Gastrocnemius medialis (tissue), 4 donors: ENCODE data around the gene OTOG. TPM values are rescaled to one million over a fixed set of nuclear protein-coding genes. Genes with fewer than 3 reads are reported as not detected.

Source experiments
- ATAC-seq, 2 donors: fragments of 150-250 bp; one replicate each; pipeline ENCODE4 v1.9.1; 2016
- DNase-seq, 2 donors: peaks; one replicate each; pipeline ENCODE4 v3.0.0-alpha.2; 2019
- H3K27ac ChIP-seq, 4 donors: fragments of 200-600 bp; sonication (generic); 1 replicate in 1 of 4; 2 replicates in 3 of 4; pipeline ENCODE4 v1.5.1; 2016 to 2018; ENCODE audit warnings: mild to moderate bottlenecking in 2 of 4, moderate library complexity in 1 of 4
- H3K27me3 ChIP-seq, 3 donors: fragments of 200-600 bp; sonication (generic) in 2 of 3; 1 replicate in 1 of 3; 2 replicates in 2 of 3; pipeline versions ENCODE4 v1.5.1 to v1.6.0; 2016 to 2019; ENCODE audit warnings: mild to moderate bottlenecking in 1 of 3, moderate library complexity in 1 of 3
- H3K36me3 ChIP-seq, 2 donors: fragments of 200-600 bp; sonication (generic) in 1 of 2; one replicate each; pipeline ENCODE4 v1.5.1; 2017 to 2018
- H3K4me1 ChIP-seq, 2 donors: fragments of 200-600 bp; sonication (generic) in 1 of 2; one replicate each; pipeline ENCODE4 v1.5.1; 2016 to 2017; ENCODE audit warnings: mild to moderate bottlenecking in 2 of 2
- H3K4me3 ChIP-seq, 4 donors: fragments of 200-600 bp; sonication (generic) in 3 of 4; 1 replicate in 1 of 4; 2 replicates in 3 of 4; pipeline ENCODE4 v1.5.1; 2016 to 2019; ENCODE audit warnings: mild to moderate bottlenecking in 2 of 4
- H3K9me3 ChIP-seq, 3 donors: fragments of 200-600 bp; sonication (generic) in 2 of 3; 1 replicate in 1 of 3; 2 replicates in 2 of 3; pipeline ENCODE4 v1.5.1; 2016 to 2019
- POLR2A ChIP-seq, 2 donors: fragments of 450-650 bp; IDR thresholded peaks; one replicate each; pipeline ENCODE4 v1.6.1; 2017; ENCODE audit warnings: antibody characterized with exemption in 2 of 2, mild to moderate bottlenecking in 2 of 2, moderate library complexity in 2 of 2
- in situ Hi-C, 4 donors: fragments of 200-750 bp; cut with MboI; loops; one replicate each; pipeline versions ENCODE4 v1.15.0 to v1.8.0; 2017; ENCODE audit warnings: low sequenced_read_pairs in 4 of 4
- intact Hi-C: fragments of 100-400 bp; cut with DNase I; formaldehyde crosslinking; loops from one replicate; pipeline ENCODE4 v1.15.1; 2023; ENCODE audit warnings: low total_unique reads
- total RNA-seq, 4 donors: library from RNA; depleted of rRNA; stranded (reverse); fragments of >200 nt; gene quantifications; one replicate each; pipeline versions ENCODE4 v1.1.0 to v1.2.3, GENCODE V29; 2016
- TF ChIP-seq, protein P1 (sequence below), 5 experiments: fragments of 450-650 bp in 3 of 5; fragments of 200-600 bp in 2 of 5; sonication (generic) in 2 of 5; IDR thresholded peaks in 4 of 5; conservative IDR thresholded peaks in 1 of 5; 1 replicate in 4 of 5; 2 replicates in 1 of 5; pipeline ENCODE4 v1.5.1; 2016 to 2019; ENCODE audit warnings: antibody characterized with exemption in 5 of 5, mild to moderate bottlenecking in 3 of 5, moderate library complexity in 3 of 5

Gene OTOG
- total RNA-seq, 4 donors from 2014 or later: not detected

DNA sequence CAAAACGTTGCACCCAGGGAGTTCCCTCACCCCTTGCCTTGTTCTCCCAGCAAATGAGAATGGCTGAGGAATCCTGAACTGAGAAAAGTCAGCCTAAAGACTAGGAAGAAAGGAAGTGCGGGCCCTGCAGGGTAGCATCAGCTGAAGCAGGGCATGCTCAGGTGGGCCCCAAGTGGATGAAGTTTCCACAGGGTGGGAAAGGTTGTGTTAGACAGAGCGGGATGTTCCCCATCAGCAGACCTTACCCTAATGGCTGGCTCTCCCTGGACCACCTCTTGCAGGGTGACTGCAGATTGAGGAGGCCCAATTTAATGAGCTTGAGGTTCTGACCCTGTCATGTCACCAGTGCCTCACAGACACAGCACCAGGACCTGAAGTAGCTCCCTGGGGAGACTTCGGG, 90.8 kb downstream of the OTOG start:
- H3K4me1 ChIP-seq: no peaks in the 10 kb centered on the region
- intact Hi-C loops: no loop called here
- no peaks in the 10 kb centered on the region for H3K9me3 ChIP-seq
- no peaks in the 10 kb centered on the region for H3K27me3 ChIP-seq
- H3K36me3 ChIP-seq: no peaks in the 10 kb centered on the region
- no peak for TF ChIP-seq POLR2A (IDR thresholded peaks at IDR 0.05)
- TF ChIP-seq, protein P1, sequence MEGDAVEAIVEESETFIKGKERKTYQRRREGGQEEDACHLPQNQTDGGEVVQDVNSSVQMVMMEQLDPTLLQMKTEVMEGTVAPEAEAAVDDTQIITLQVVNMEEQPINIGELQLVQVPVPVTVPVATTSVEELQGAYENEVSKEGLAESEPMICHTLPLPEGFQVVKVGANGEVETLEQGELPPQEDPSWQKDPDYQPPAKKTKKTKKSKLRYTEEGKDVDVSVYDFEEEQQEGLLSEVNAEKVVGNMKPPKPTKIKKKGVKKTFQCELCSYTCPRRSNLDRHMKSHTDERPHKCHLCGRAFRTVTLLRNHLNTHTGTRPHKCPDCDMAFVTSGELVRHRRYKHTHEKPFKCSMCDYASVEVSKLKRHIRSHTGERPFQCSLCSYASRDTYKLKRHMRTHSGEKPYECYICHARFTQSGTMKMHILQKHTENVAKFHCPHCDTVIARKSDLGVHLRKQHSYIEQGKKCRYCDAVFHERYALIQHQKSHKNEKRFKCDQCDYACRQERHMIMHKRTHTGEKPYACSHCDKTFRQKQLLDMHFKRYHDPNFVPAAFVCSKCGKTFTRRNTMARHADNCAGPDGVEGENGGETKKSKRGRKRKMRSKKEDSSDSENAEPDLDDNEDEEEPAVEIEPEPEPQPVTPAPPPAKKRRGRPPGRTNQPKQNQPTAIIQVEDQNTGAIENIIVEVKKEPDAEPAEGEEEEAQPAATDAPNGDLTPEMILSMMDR (IDR thresholded peaks at IDR 0.05 in 4 of 5, conservative IDR thresholded peaks at IDR 0.05 in 1 of 5): no peak
- no peak overlapping the region for H3K27ac ChIP-seq
- no peak overlapping the region for H3K4me3 ChIP-seq
- DNase-seq (no peak), ATAC-seq (no peak)
- in situ Hi-C loops: loop anchor here in 1 of 4 donors (10.0 kb wide), 1 partner anchor 87 kb away; no protein-coding TSS in a partner anchor

DNA sequence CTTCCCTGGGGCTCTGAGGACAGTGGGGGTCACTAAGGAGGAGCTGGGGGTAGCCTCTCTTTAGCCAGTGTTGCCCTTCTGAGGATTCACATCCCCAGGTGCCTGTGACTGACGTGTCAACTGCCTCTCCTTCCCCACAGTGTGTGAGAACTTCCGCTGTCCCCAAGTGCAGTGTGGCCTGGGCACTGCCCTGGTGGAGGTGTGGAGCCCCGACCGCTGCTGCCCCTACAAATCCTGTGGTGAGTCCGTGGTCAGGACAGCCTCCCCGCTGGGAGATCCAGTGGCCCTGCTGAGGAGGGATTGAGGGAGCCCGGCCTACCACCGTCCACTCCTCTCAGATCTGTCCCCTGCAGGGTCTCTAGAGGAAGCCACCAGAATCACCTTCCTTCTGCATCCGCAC, 91.3 kb downstream of the OTOG start:
- ATAC-seq (no peak), DNase-seq (no peak)
- in situ Hi-C loops: loop anchor here in 1 of 4 donors (10.0 kb wide), 1 partner anchor 86 kb away; no protein-coding TSS in a partner anchor
- TF ChIP-seq, protein P1 (IDR thresholded peaks at IDR 0.05 in 4 of 5, conservative IDR thresholded peaks at IDR 0.05 in 1 of 5): no peak
- H3K4me1 ChIP-seq: no peaks in the 10 kb centered on the region
- no peak overlapping the region for H3K27ac ChIP-seq
- no peaks in the 10 kb centered on the region for H3K36me3 ChIP-seq
- H3K27me3 ChIP-seq: no peaks in the 10 kb centered on the region
- intact Hi-C loops: no loop called here
- H3K4me3 ChIP-seq: no peak overlapping the region
- H3K9me3 ChIP-seq: no peaks in the 10 kb centered on the region

DNA sequence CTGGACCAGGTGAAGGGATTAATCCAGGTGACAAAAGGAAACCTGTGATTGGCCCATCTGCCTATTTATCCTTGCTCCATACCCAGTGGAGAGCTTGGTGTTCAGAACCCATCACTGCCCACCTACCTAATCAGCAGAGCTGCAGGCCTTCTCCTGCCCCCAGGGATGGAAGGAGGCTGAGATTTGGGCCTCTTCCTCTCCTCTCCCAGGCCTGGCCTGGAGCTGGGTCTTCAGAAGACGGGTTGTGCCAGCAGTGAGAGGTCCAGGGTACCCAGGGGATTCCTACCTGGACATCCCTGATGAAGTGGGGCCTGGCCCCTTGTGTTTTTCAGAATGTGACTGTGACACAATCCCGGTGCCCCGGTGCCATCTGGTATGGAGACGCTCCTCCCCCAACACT, 92.0 kb downstream of the OTOG start:
- TF ChIP-seq POLR2A (IDR thresholded peaks at IDR 0.05): no peak
- TF ChIP-seq, protein P1 (IDR thresholded peaks at IDR 0.05 in 4 of 5, conservative IDR thresholded peaks at IDR 0.05 in 1 of 5): no peak
- no peak overlapping the region for H3K4me3 ChIP-seq
- no peaks in the 10 kb centered on the region for H3K36me3 ChIP-seq
- DNase-seq (no peak), ATAC-seq (no peak)
- no peak overlapping the region for H3K27ac ChIP-seq
- intact Hi-C loops: no loop called here
- in situ Hi-C loops: loop anchor here in 1 of 4 donors (10.0 kb wide), 1 partner anchor 86 kb away; no protein-coding TSS in a partner anchor
- H3K4me1 ChIP-seq: no peaks in the 10 kb centered on the region
- no peaks in the 10 kb centered on the region for H3K27me3 ChIP-seq
- H3K9me3 ChIP-seq: no peaks in the 10 kb centered on the region

DNA sequence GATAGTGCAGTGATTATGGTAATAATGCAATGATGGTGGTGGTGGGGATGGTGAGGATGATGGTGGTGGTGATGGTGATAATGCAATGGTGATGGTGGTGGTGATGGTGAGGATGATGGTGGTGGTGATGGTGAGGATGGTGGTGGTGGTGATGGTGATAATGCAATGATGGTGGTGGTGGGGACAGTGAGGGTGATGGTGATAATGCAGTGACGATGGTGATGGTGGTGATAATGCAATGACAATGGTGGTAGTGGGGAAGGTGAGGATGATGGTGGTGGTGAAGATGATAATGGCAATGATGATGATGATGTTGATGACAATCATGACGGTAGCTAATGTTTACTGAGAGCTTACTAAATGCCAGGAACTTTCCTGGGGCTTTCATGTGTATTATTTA, 92.7 kb downstream of the OTOG start:
- TF ChIP-seq, protein P1 (IDR thresholded peaks at IDR 0.05 in 4 of 5, conservative IDR thresholded peaks at IDR 0.05 in 1 of 5): no peak
- no peak for TF ChIP-seq POLR2A (IDR thresholded peaks at IDR 0.05)
- DNase-seq: no peak
- no peaks in the 10 kb centered on the region for H3K36me3 ChIP-seq

More for the DNA sequence above, 92.7 kb downstream of the OTOG start:
- in situ Hi-C loops (loop anchor here in 1 of 4 donors (10.0 kb wide), 1 partner anchor 85 kb away; no protein-coding TSS in a partner anchor), intact Hi-C loops (no loop called here)
- no peak overlapping the region for H3K4me3 ChIP-seq
- H3K4me1 ChIP-seq: no peaks in the 10 kb centered on the region
- no peaks in the 10 kb centered on the region for H3K27me3 ChIP-seq
- H3K27ac ChIP-seq: no peak overlapping the region
- ATAC-seq: no peak
- no peaks in the 10 kb centered on the region for H3K9me3 ChIP-seq
